Tibial nerve (tissue), 4 donors: ENCODE results near the gene TTC28. TPM values are rescaled to one million over a fixed set of nuclear protein-coding genes. Genes with fewer than 3 reads are reported as not detected.

ENCODE experiments used
- DNase-seq, 2 donors: peaks; one replicate each; pipeline ENCODE4 v3.0.0-alpha.2; 2019; ENCODE audit warnings: low spot score in 2 of 2
- H3K27ac ChIP-seq, 4 donors: fragments of 200-600 bp; sonication (generic) in 3 of 4; one replicate each; pipeline ENCODE4 v1.5.1; 2017 to 2019; ENCODE audit warnings: mild to moderate bottlenecking in 1 of 4
- H3K27me3 ChIP-seq, 2 donors: fragments of 200-600 bp; sonication (generic) in 1 of 2; one replicate each; pipeline versions ENCODE4 v1.5.1 to v1.6.0; 2017 to 2019
- H3K36me3 ChIP-seq, 3 donors: fragments of 200-600 bp; sonication (generic); one replicate each; pipeline ENCODE4 v1.5.1; 2018 to 2019
- H3K4me1 ChIP-seq, 4 donors: fragments of 200-600 bp; sonication (generic) in 3 of 4; one replicate each; pipeline ENCODE4 v1.5.1; 2017 to 2019
- H3K4me3 ChIP-seq, 4 donors: fragments of 200-600 bp; sonication (generic) in 3 of 4; one replicate each; pipeline ENCODE4 v1.5.1; 2017 to 2019; ENCODE audit warnings: mild to moderate bottlenecking in 1 of 4, moderate library complexity in 1 of 4
- H3K9me3 ChIP-seq, 4 donors: fragments of 200-600 bp; sonication (generic) in 3 of 4; one replicate each; pipeline ENCODE4 v1.5.1; 2017 to 2019
- CTCF ChIP-seq, 5 experiments: fragments of 200-600 bp in 3 of 5; fragments of 450-650 bp in 2 of 5; sonication (generic) in 3 of 5; IDR thresholded peaks; one replicate each; pipeline ENCODE4 v1.5.1; 2016 to 2019; ENCODE audit warnings: antibody characterized with exemption in 5 of 5, mild to moderate bottlenecking in 3 of 5, moderate library complexity in 2 of 5
- EP300 ChIP-seq, 2 donors: sonication (generic); formaldehyde crosslinking; IDR thresholded peaks; one replicate each; pipeline ENCODE4 v1.6.1; 2017; ENCODE audit warnings: antibody characterized with exemption in 2 of 2, mild to moderate bottlenecking in 1 of 2
- POLR2A ChIP-seq, 2 donors: fragments of 450-650 bp; IDR thresholded peaks; one replicate each; pipeline ENCODE4 v1.6.1; 2017; ENCODE audit warnings: antibody characterized with exemption in 2 of 2, mild to moderate bottlenecking in 2 of 2, moderate library complexity in 2 of 2
- WGBS, 2 donors: methylation state at CpG; one replicate each; pipeline ENCODE4 v1.1.5; 2018; 5-methylcytosine and 5-hydroxymethylcytosine counted together
- total RNA-seq, 4 donors: library from RNA; depleted of rRNA; stranded (reverse); fragments of >200 nt; gene quantifications; one replicate each; pipeline ENCODE4 v1.1.0, GENCODE V29; 2016

TTC28 gene
- total RNA-seq, 4 donors from 2014 or later, result 83.9 to 177 (median 128) TPM

DNA sequence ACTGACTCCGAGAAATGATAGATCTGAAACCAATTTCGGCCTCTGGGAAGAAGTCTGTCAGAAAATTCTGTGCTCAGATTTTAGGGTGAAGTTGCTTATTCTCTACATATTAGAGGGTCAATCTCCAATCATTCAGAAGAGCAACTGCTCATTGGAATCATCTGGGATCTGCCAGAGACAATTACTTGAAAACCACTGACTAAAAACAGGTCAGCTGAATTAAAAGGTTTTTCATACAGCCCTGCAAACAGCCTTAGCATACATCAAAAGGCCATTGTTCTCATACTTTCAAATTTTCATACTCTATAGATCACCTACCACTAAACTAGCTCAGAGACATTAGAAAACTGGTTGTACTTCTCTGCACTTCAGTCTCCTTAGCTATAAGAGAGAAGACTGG, 470.9 kb downstream of the TTC28 start:
- no peak overlapping the region for H3K27ac ChIP-seq
- no peaks in the 10 kb centered on the region for H3K36me3 ChIP-seq
- no peak for TF ChIP-seq POLR2A (IDR thresholded peaks at IDR 0.05)
- TF ChIP-seq CTCF (IDR thresholded peaks at IDR 0.05), result no peak
- TF ChIP-seq EP300 (IDR thresholded peaks at IDR 0.05), result no peak
- H3K27me3 ChIP-seq, result no peaks in the 10 kb centered on the region
- no peak for DNase-seq
- H3K9me3 ChIP-seq, result peaks cover 0 to 7% (median 0%) of the 10 kb centered on the region in 4 donors
- H3K4me1 ChIP-seq, result peaks cover 0 to 12% (median 0%) of the 10 kb centered on the region in 4 donors
- H3K4me3 ChIP-seq, result no peak overlapping the region
- WGBS, 2 donors, result 98% methylated on average over 2 of the region's 2 CpGs

GRCh38 chr22:28208036-28208435, 471.6 kb downstream of the TTC28 start:
- no peaks in the 10 kb centered on the region for H3K27me3 ChIP-seq
- DNase-seq, result no peak
- peaks cover 0 to 14% (median 0%) of the 10 kb centered on the region in 4 donors for H3K4me1 ChIP-seq
- H3K9me3 ChIP-seq, result peaks cover 0 to 7% (median 0%) of the 10 kb centered on the region in 4 donors
- no peaks in the 10 kb centered on the region for H3K36me3 ChIP-seq
- no peak overlapping the region for H3K27ac ChIP-seq
- WGBS, 2 donors, result 96 to 97% methylated on average over 2 of the region's 2 CpGs
- H3K4me3 ChIP-seq, result no peak overlapping the region
- TF ChIP-seq CTCF (IDR thresholded peaks at IDR 0.05), result no peak
- TF ChIP-seq POLR2A (IDR thresholded peaks at IDR 0.05), result no peak
- TF ChIP-seq EP300 (IDR thresholded peaks at IDR 0.05), result no peak

DNA sequence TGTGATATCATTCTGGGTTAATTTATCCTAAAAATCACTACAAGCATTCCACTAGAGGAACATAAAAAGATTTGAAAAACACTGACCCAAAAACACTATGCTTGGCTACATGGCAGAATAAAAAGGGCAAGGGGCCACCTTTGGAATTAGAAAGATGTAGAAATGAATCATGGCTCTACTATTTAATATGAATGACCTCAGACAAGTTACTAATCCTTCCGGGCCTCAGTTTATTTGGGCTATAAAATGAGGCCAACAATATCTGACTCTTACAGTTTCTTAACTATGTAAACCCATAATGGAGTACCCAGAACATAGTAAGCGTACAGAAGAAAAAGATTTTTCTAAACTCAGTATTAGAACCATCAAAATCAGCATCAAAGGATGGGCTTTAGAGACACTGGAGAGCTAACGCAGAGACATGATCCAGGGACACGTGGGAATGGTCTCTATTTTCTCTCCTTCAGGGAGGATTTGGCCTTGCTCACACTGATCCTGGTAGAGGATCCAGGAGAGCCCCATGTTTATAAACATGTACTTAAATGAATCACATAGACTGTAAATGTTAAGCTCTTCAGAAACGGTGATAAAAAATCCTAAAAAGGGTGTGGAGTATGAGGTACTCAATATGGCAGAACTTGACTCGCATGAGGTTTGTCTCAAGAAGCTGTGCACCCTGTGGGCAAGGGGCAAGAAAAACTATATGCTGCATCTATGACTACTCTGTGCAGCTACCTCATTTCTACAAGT, 472.2 kb downstream of the TTC28 start:
- 55 to 65% methylated on average over 6 of the region's 6 CpGs for WGBS, 2 donors
- H3K36me3 ChIP-seq, result no peaks in the 10 kb centered on the region
- H3K4me1 ChIP-seq, result peaks cover 0 to 15% (median 0%) of the 10 kb centered on the region in 4 donors
- no peaks in the 10 kb centered on the region for H3K27me3 ChIP-seq
- peaks cover 0 to 7% (median 0%) of the 10 kb centered on the region in 4 donors for H3K9me3 ChIP-seq
- DNase-seq, result no peak
- no peak overlapping the region for H3K27ac ChIP-seq
- no peak overlapping the region for H3K4me3 ChIP-seq
- TF ChIP-seq CTCF (IDR thresholded peaks at IDR 0.05) (no peak), EP300 (IDR thresholded peaks at IDR 0.05) (no peak), POLR2A (IDR thresholded peaks at IDR 0.05) (no peak)

GRCh38 chr22:28205926-28206325, 473.7 kb downstream of the TTC28 start:
- H3K27ac ChIP-seq, result no peak overlapping the region
- DNase-seq, result no peak
- H3K36me3 ChIP-seq, result no peaks in the 10 kb centered on the region
- H3K9me3 ChIP-seq, result peaks cover 0 to 7% (median 0%) of the 10 kb centered on the region in 4 donors
- H3K27me3 ChIP-seq, result no peaks in the 10 kb centered on the region
- no peak for TF ChIP-seq EP300 (IDR thresholded peaks at IDR 0.05)
- TF ChIP-seq CTCF (IDR thresholded peaks at IDR 0.05), result no peak
- no peak for TF ChIP-seq POLR2A (IDR thresholded peaks at IDR 0.05)
- peaks cover 0 to 15% (median 0%) of the 10 kb centered on the region in 4 donors for H3K4me1 ChIP-seq
- WGBS, 2 donors, result 89 to 100% methylated on average over 1 of the region's 1 CpG
- H3K4me3 ChIP-seq, result no peak overlapping the region

DNA sequence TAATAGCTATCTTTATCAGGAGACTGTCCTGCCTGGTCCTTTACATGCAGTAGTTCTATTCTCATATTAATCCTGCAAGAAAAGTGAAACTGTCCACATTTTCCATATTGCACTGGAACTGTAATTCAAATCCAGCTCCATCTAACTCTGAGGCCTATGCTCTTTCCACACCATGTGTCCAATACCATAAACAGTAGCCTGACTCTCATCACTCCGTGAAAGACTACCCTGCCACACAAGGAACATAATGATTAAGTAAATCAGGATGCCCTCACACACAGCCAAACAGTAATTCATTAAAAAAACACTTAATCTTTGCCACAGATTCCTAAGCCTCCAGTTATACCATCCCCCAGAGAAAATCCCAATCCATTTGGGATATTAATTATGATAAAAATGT, 475.3 kb downstream of the TTC28 start:
- no peak for TF ChIP-seq CTCF (IDR thresholded peaks at IDR 0.05)
- no peak for TF ChIP-seq EP300 (IDR thresholded peaks at IDR 0.05)
- no peak for TF ChIP-seq POLR2A (IDR thresholded peaks at IDR 0.05)
- no peaks in the 10 kb centered on the region for H3K9me3 ChIP-seq
- H3K4me1 ChIP-seq, result peaks cover 0 to 15% (median 0%) of the 10 kb centered on the region in 4 donors
- 63 to 64% methylated on average over 1 of the region's 1 CpG for WGBS, 2 donors
- no peak overlapping the region for H3K4me3 ChIP-seq
- no peaks in the 10 kb centered on the region for H3K36me3 ChIP-seq
- H3K27ac ChIP-seq, result no peak overlapping the region
- DNase-seq, result no peak
- no peaks in the 10 kb centered on the region for H3K27me3 ChIP-seq
